Gastrocnemius medialis (tissue), 4 donors: ENCODE results near the gene TANC1.

Experiments
- POLR2A ChIP-seq, 2 donors: fragments of 450-650 bp; IDR thresholded peaks; one replicate each; pipeline ENCODE4 v1.6.1; 2017; ENCODE audit warnings: antibody characterized with exemption in 2 of 2, mild to moderate bottlenecking in 2 of 2, moderate library complexity in 2 of 2
- TF ChIP-seq, protein P1 (sequence below), 5 experiments: fragments of 450-650 bp in 3 of 5; fragments of 200-600 bp in 2 of 5; sonication (generic) in 2 of 5; IDR thresholded peaks in 4 of 5; conservative IDR thresholded peaks in 1 of 5; 1 replicate in 4 of 5; 2 replicates in 1 of 5; pipeline ENCODE4 v1.5.1; 2016 to 2019; ENCODE audit warnings: antibody characterized with exemption in 5 of 5, mild to moderate bottlenecking in 3 of 5, moderate library complexity in 3 of 5

DNA sequence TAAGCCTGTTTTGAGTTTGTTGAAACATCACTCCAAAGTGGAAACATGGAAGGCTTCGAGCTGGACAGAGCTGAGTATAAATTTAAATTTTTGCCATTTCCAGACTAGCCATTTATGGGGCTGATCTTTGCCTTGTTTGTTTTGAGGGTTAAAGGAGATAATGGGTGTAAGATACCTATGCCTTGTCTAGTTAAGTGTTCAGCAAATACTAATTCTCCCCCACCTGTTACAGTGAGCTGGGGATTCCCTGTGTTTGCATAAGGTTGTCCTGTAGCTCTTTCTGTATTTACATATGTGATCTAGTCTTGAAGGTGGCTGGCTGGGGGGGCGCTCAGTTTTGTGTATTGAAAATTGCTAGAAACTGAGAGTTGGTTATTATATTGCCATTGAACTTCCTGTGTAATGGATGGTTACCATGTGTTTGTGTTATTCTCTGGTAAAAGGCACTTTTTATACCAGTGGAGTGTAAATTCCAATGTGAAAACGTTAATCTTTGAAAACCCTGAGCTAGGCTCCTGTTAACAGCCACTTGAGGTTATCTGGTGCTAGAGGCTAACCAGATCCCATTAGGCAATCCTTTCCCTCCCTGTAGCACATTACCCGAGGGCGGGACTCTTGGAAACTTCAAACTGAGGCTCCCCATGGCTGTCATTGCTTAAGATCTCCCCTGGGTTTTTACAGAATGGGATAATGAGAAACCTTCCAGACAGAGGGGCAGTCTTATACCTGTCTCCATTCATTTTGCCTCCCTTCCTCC is 26.7 kb downstream of the TANC1 start:
- TF ChIP-seq, protein P1, sequence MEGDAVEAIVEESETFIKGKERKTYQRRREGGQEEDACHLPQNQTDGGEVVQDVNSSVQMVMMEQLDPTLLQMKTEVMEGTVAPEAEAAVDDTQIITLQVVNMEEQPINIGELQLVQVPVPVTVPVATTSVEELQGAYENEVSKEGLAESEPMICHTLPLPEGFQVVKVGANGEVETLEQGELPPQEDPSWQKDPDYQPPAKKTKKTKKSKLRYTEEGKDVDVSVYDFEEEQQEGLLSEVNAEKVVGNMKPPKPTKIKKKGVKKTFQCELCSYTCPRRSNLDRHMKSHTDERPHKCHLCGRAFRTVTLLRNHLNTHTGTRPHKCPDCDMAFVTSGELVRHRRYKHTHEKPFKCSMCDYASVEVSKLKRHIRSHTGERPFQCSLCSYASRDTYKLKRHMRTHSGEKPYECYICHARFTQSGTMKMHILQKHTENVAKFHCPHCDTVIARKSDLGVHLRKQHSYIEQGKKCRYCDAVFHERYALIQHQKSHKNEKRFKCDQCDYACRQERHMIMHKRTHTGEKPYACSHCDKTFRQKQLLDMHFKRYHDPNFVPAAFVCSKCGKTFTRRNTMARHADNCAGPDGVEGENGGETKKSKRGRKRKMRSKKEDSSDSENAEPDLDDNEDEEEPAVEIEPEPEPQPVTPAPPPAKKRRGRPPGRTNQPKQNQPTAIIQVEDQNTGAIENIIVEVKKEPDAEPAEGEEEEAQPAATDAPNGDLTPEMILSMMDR (IDR thresholded peaks at IDR 0.05 in 4 of 5, conservative IDR thresholded peaks at IDR 0.05 in 1 of 5) = no peak
- no peak for TF ChIP-seq POLR2A (IDR thresholded peaks at IDR 0.05)
